Astrocyte of the spinal cord (primary cell): ENCODE results near the gene PIAS3.

Source experiments
- DNase-seq: peaks from one replicate; pipeline ENCODE4 v3.0.0; 2011; ENCODE audit warnings: low read depth, low spot score
- H3K4me3 ChIP-seq: 2 replicates; pipeline ENCODE4 v1.5.1; 2011; ENCODE audit warnings: low read depth, mild to moderate bottlenecking, low read length, moderate library complexity
- CTCF ChIP-seq: IDR thresholded peaks from 2 replicates; pipeline ENCODE4 v1.5.1; 2012; ENCODE audit warnings: low read depth, mild to moderate bottlenecking, low read length, inconsistent platforms
- in situ Hi-C: cut with HindIII; loops from 2 replicates; pipeline ENCODE4 v1.10.0; 2017; ENCODE audit warnings: low sequenced_read_pairs

The PIAS3 gene

GRCh38 chr1:145878724-145879123 is 19.8 kb upstream of the PIAS3 start:
- no peak for TF ChIP-seq CTCF
- DNase-seq = no peak
- no peak overlapping the region for H3K4me3 ChIP-seq
- in situ Hi-C loops = no loop called here

GRCh38 chr1:145877923-145878486 is 19.1 kb upstream of the PIAS3 start:
- no peak overlapping the region for H3K4me3 ChIP-seq
- TF ChIP-seq CTCF = no peak
- in situ Hi-C loops = no loop called here
- DNase-seq = no peak

GRCh38 chr1:145874646-145875045 is 15.8 kb upstream of the PIAS3 start:
- no peak for DNase-seq
- H3K4me3 ChIP-seq = no peak overlapping the region
- in situ Hi-C loops = no loop called here
- no peak for TF ChIP-seq CTCF

GRCh38 chr1:145871994-145872924 is 13.4 kb upstream of the PIAS3 start:
- peak overlapping the region; percentile 42 for H3K4me3 ChIP-seq
- no peak for TF ChIP-seq CTCF
- in situ Hi-C loops = no loop called here
- DNase-seq = peak; percentile 66

GRCh38 chr1:145868232-145868631 is 9.4 kb upstream of the PIAS3 start:
- TF ChIP-seq CTCF = no peak
- in situ Hi-C loops = no loop called here
- no peak for DNase-seq
- H3K4me3 ChIP-seq = no peak overlapping the region

GRCh38 chr1:145863282-145864018 is 4.6 kb upstream of the PIAS3 start:
- no peak overlapping the region for H3K4me3 ChIP-seq
- in situ Hi-C loops = no loop called here
- TF ChIP-seq CTCF = no peak
- no peak for DNase-seq
